WTC11 (cell line): ENCODE measurements around the gene EXOC6. TPM values are rescaled to one million over a fixed set of nuclear protein-coding genes. Genes with fewer than 3 reads are reported as not detected.

Experiments used
- ATAC-seq: fragments of 200-7000 bp; cut with Tn5 transposase; 2 replicates; pipeline ENCODE4 v1.10.0; 2021; ENCODE audit warnings: mild to moderate bottlenecking, moderate library complexity
- CTCF ChIA-PET: fragments of 300-600 bp; sonication (Branson Sonifier 250); formaldehyde crosslinking; loops from one replicate; lab custom pipeline; 2021; ENCODE audit warnings: antibody characterized with exemption; lab: Charles Lee
- POLR2A ChIA-PET: fragments of 350-600 bp; sonication (Branson Sonifier 250); formaldehyde crosslinking; loops from one replicate; lab custom pipeline; 2021; ENCODE audit warnings: antibody characterized with exemption; lab: Charles Lee
- DNase-seq: peaks from one replicate; pipeline ENCODE4 v3.0.0; 2021; ENCODE audit warnings: low spot score
- H3K27ac Mint-ChIP-seq: 2 replicates; pipeline ENCODE4 v1.8.0; 2021; ENCODE audit warnings: mixed read lengths
- H3K27me3 Mint-ChIP-seq: 2 replicates; pipeline ENCODE4 v1.8.0; 2021; ENCODE audit warnings: low read depth, mild to moderate bottlenecking, moderate library complexity, mixed read lengths
- H3K36me3 Mint-ChIP-seq: 2 replicates; pipeline ENCODE4 v1.8.0; 2021; ENCODE audit warnings: mixed read lengths
- H3K4me1 Mint-ChIP-seq: 2 replicates; pipeline ENCODE4 v1.8.0; 2022; ENCODE audit warnings: mixed read lengths
- H3K4me3 Mint-ChIP-seq: 2 replicates; pipeline ENCODE4 v1.8.0; 2021; ENCODE audit warnings: mild to moderate bottlenecking, moderate library complexity, mixed read lengths
- H3K9me3 Mint-ChIP-seq: 2 replicates; pipeline ENCODE4 v1.8.0; 2021; ENCODE audit warnings: mixed read lengths
- FOXJ3 ChIP-seq: sonication (generic); formaldehyde crosslinking; IDR thresholded peaks from 2 replicates; pipeline ENCODE4 v1.9.0; 2021; ENCODE audit warnings: missing genetic modification reagents, mild to moderate bottlenecking, borderline replicate concordance
- HMGA2 ChIP-seq: fragments of 250-450 bp; sonication (Bioruptor Pico); IDR thresholded peaks from 2 replicates; pipeline ENCODE4 v1.4.0; 2021; ENCODE audit warnings: mild to moderate bottlenecking, moderate library complexity
- NFATC4 ChIP-seq: fragments of 250-450 bp; sonication (Bioruptor Pico); IDR thresholded peaks from 2 replicates; pipeline ENCODE4 v1.9.0; 2021; ENCODE audit warnings: mild to moderate bottlenecking
- SMAD4 ChIP-seq: sonication (generic); formaldehyde crosslinking; IDR thresholded peaks from 2 replicates; pipeline ENCODE4 v1.8.0; 2022; ENCODE audit warnings: mild to moderate bottlenecking, missing genetic modification reagents
- USF1 ChIP-seq: sonication (generic); formaldehyde crosslinking; IDR thresholded peaks from 2 replicates; pipeline ENCODE4 v1.8.0; 2022; ENCODE audit warnings: mild to moderate bottlenecking, missing genetic modification reagents
- ZMAT4 ChIP-seq: fragments of 250-450 bp; sonication (Bioruptor Pico); IDR thresholded peaks from 2 replicates; pipeline ENCODE4 v1.9.0; 2021; ENCODE audit warnings: mild to moderate bottlenecking
- ZNF232 ChIP-seq: sonication (generic); formaldehyde crosslinking; IDR thresholded peaks from 2 replicates; pipeline ENCODE4 v1.8.0; 2022; ENCODE audit warnings: mild to moderate bottlenecking, missing genetic modification reagents
- ZNF317 ChIP-seq: sonication (generic); formaldehyde crosslinking; IDR thresholded peaks from 2 replicates; pipeline ENCODE4 v1.8.1; 2023; ENCODE audit warnings: low read depth, mild to moderate bottlenecking, moderate library complexity, missing genetic modification reagents, borderline replicate concordance
- ZNF416 ChIP-seq: fragments of 250-450 bp; sonication (Bioruptor Pico); IDR thresholded peaks from 2 replicates; pipeline ENCODE4 v1.9.0; 2021; ENCODE audit warnings: mild to moderate bottlenecking, inconsistent platforms
- ZNF425 ChIP-seq: fragments of 250-450 bp; sonication (Bioruptor Pico); conservative IDR thresholded peaks from 2 replicates; pipeline ENCODE4 v1.9.0; 2021; ENCODE audit warnings: mild to moderate bottlenecking
- total RNA-seq: library from RNA; stranded (reverse); gene quantifications from 3 replicates; pipeline ENCODE4 v1.2.3, GENCODE V29; 2021
- TF ChIP-seq, protein P1 (sequence below): fragments of 250-450 bp; sonication (Bioruptor Pico); IDR thresholded peaks from 2 replicates; pipeline ENCODE4 v2.1.2; 2022; ENCODE audit warnings: mild to moderate bottlenecking, moderate library complexity
- TF ChIP-seq, protein P2 (sequence below): sonication (generic); formaldehyde crosslinking; IDR thresholded peaks from 2 replicates; pipeline ENCODE4 v1.8.1; 2023; ENCODE audit warnings: mild to moderate bottlenecking, missing genetic modification reagents, borderline replicate concordance
- TF ChIP-seq, protein P3 (sequence below): sonication (generic); formaldehyde crosslinking; IDR thresholded peaks from 2 replicates; pipeline ENCODE4 v1.8.1; 2023; ENCODE audit warnings: mild to moderate bottlenecking, missing genetic modification reagents
- TF ChIP-seq, protein P4 (sequence below): sonication (generic); formaldehyde crosslinking; IDR thresholded peaks from 2 replicates; pipeline ENCODE4 v1.8.1; 2022; ENCODE audit warnings: mild to moderate bottlenecking, moderate library complexity, missing genetic modification reagents

Gene EXOC6
- total RNA-seq, 1 experiment from 2014 or later, result 5.0 TPM

- TF ChIP-seq USF1 (CRISPR knock-in tag), result no peak
- TF ChIP-seq, protein P1, sequence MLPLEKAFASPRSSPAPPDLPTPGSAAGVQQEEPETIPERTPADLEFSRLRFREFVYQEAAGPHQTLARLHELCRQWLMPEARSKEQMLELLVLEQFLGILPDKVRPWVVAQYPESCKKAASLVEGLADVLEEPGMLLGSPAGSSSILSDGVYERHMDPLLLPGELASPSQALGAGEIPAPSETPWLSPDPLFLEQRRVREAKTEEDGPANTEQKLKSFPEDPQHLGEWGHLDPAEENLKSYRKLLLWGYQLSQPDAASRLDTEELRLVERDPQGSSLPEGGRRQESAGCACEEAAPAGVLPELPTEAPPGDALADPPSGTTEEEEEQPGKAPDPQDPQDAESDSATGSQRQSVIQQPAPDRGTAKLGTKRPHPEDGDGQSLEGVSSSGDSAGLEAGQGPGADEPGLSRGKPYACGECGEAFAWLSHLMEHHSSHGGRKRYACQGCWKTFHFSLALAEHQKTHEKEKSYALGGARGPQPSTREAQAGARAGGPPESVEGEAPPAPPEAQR, result no peak
- TF ChIP-seq ZNF425 (CRISPR knock-in tag), result no peak
- TF ChIP-seq SMAD4, result no peak
- TF ChIP-seq ZNF317 (CRISPR knock-in tag), result no peak
- TF ChIP-seq ZNF416 (CRISPR knock-in tag), result no peak
- TF ChIP-seq, all 79 proteins: peak for 0
Observed at GRCh38 chr10:92811986-92812385, 36.3 kb upstream of the EXOC6 start (continued).

GRCh38 chr10:92813979-92814378 is 34.3 kb upstream of the EXOC6 start:
- POLR2A ChIA-PET, result no interaction called here
- Mint-ChIP-seq H3K4me1 (no peaks in the 10 kb centered on the region), H3K4me3 (no peak overlapping the region), H3K36me3 (no peaks in the 10 kb centered on the region), H3K27ac (no peak overlapping the region), H3K27me3 (no peaks in the 10 kb centered on the region; the same call in none of the 2 replicates), H3K9me3 (no peaks in the 10 kb centered on the region)
- CTCF ChIA-PET, result interaction anchor here (1.3 kb wide), 1 partner anchor 29 kb away, joined by 3 read pairs; no protein-coding TSS in a partner anchor
- TF ChIP-seq, protein P2, sequence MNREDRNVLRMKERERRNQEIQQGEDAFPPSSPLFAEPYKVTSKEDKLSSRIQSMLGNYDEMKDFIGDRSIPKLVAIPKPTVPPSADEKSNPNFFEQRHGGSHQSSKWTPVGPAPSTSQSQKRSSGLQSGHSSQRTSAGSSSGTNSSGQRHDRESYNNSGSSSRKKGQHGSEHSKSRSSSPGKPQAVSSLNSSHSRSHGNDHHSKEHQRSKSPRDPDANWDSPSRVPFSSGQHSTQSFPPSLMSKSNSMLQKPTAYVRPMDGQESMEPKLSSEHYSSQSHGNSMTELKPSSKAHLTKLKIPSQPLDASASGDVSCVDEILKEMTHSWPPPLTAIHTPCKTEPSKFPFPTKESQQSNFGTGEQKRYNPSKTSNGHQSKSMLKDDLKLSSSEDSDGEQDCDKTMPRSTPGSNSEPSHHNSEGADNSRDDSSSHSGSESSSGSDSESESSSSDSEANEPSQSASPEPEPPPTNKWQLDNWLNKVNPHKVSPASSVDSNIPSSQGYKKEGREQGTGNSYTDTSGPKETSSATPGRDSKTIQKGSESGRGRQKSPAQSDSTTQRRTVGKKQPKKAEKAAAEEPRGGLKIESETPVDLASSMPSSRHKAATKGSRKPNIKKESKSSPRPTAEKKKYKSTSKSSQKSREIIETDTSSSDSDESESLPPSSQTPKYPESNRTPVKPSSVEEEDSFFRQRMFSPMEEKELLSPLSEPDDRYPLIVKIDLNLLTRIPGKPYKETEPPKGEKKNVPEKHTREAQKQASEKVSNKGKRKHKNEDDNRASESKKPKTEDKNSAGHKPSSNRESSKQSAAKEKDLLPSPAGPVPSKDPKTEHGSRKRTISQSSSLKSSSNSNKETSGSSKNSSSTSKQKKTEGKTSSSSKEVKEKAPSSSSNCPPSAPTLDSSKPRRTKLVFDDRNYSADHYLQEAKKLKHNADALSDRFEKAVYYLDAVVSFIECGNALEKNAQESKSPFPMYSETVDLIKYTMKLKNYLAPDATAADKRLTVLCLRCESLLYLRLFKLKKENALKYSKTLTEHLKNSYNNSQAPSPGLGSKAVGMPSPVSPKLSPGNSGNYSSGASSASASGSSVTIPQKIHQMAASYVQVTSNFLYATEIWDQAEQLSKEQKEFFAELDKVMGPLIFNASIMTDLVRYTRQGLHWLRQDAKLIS (CRISPR knock-in tag), result no peak
- TF ChIP-seq HMGA2 (CRISPR knock-in tag), result no peak
- TF ChIP-seq, protein P3, sequence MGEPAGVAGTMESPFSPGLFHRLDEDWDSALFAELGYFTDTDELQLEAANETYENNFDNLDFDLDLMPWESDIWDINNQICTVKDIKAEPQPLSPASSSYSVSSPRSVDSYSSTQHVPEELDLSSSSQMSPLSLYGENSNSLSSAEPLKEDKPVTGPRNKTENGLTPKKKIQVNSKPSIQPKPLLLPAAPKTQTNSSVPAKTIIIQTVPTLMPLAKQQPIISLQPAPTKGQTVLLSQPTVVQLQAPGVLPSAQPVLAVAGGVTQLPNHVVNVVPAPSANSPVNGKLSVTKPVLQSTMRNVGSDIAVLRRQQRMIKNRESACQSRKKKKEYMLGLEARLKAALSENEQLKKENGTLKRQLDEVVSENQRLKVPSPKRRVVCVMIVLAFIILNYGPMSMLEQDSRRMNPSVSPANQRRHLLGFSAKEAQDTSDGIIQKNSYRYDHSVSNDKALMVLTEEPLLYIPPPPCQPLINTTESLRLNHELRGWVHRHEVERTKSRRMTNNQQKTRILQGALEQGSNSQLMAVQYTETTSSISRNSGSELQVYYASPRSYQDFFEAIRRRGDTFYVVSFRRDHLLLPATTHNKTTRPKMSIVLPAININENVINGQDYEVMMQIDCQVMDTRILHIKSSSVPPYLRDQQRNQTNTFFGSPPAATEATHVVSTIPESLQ (CRISPR knock-in tag), result no peak
- TF ChIP-seq ZNF232 (CRISPR knock-in tag), result no peak
- TF ChIP-seq, protein P4, sequence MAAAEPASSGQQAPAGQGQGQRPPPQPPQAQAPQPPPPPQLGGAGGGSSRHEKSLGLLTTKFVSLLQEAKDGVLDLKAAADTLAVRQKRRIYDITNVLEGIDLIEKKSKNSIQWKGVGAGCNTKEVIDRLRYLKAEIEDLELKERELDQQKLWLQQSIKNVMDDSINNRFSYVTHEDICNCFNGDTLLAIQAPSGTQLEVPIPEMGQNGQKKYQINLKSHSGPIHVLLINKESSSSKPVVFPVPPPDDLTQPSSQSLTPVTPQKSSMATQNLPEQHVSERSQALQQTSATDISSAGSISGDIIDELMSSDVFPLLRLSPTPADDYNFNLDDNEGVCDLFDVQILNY, result no peak
- no peak for TF ChIP-seq NFATC4 (CRISPR knock-in tag)
- TF ChIP-seq FOXJ3 (CRISPR knock-in tag), result no peak
- no peak for TF ChIP-seq ZMAT4 (CRISPR knock-in tag)
- ATAC-seq (no peak), DNase-seq (no peak)
